GM18511 (cell line): ENCODE measurements around the gene AKT3.

ENCODE experiments used
- ATAC-seq: cut with Tn5 transposase; IDR thresholded peaks from one replicate; pipeline ENCODE4 v1.9.1; 2021; ENCODE audit warnings: mild to moderate bottlenecking, moderate library complexity; ENCODE audit not compliant: unreplicated experiment

AKT3 gene

GRCh38 chr1:243621973-243622372 is 228.1 kb downstream of the AKT3 start:
- no peak for ATAC-seq

DNA sequence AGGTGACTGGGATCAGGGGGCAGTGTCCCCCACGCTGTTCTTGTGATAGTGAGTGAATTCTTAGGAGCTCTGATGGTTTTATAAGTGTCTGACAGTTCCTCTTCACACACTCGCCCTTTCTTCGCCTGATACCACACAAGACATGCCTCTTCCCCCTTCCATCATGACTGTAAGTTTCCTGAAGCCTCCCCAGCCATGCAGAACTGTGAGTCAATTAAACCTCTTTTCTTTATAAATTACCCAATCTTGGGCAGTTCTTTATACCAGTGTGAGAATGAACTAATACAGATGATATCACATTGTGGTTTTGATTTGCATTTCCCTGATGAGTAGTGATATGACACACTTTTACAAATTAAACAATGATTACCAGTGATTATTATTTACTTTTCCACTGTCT is 229.9 kb downstream of the AKT3 start:
- ATAC-seq = no peak

- ATAC-seq = no peak
Measured at GRCh38 chr1:243609698-243610097, 240.3 kb downstream of the AKT3 start.

GRCh38 chr1:243605604-243606003 is 244.4 kb downstream of the AKT3 start:
- ATAC-seq = no peak

- no peak for ATAC-seq
Measured at GRCh38 chr1:243601720-243602119, 248.3 kb downstream of the AKT3 start.

GRCh38 chr1:243598433-243598832 is 251.6 kb downstream of the AKT3 start:
- ATAC-seq = no peak

GRCh38 chr1:243597383-243597782 is 252.7 kb downstream of the AKT3 start:
- ATAC-seq = no peak

DNA sequence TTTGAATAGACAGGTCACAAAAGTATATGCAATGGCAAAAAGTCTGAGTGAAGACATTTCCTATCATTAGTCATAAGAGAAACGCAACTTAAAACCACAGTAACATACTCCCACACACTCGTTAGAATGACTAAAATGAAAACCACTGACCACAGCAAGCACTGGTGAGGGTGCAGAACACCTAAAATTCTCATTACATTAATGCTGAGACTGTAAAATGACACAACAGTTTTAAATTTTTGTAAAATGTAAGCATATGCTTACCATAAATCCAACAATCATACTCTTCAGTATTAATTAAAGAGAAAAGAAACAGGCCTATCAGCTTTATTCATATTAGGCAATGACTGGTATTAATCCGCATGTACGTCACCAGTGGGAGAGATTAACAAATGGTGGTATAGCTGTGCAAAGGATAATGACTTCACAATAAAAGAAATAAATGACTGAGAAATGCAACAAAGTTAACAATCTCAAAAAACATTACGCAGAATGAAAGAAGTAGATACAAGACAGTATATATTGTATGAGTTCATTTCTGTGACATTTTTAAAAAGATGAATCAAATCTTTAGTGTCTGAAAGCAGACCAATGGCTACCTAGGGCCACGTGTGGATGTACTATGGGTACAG is 253.5 kb downstream of the AKT3 start:
- peak; percentile 97 for ATAC-seq

- ATAC-seq = peak; percentile 26
Measured at GRCh38 chr1:243595527-243596210, 254.4 kb downstream of the AKT3 start.

DNA sequence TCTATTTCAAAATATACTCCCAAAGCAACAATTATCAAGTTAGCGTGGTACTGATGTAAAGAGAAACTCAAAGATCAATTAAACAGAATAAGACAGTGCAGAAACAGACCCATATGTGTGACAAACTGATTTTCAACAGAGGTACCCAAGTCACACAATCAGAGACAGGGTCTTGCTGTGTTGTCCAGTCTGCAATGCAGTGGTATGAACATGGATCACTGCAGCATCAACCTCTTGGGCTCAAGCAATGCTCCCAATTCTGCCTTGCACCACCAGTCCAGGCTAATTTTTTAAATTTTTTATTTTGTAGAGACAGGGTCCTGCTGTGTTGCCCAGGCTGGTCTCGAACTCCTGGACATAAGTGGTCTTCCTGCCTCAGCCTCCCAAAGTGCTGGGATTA is 255.6 kb downstream of the AKT3 start:
- ATAC-seq = no peak

- ATAC-seq = peak; percentile 76
Measured at GRCh38 chr1:243589286-243589685, 260.8 kb downstream of the AKT3 start.

GRCh38 chr1:243587823-243588560 is 262.1 kb downstream of the AKT3 start:
- ATAC-seq = peak; percentile 92

GRCh38 chr1:243587285-243587684 is 262.8 kb downstream of the AKT3 start:
- ATAC-seq = no peak

DNA sequence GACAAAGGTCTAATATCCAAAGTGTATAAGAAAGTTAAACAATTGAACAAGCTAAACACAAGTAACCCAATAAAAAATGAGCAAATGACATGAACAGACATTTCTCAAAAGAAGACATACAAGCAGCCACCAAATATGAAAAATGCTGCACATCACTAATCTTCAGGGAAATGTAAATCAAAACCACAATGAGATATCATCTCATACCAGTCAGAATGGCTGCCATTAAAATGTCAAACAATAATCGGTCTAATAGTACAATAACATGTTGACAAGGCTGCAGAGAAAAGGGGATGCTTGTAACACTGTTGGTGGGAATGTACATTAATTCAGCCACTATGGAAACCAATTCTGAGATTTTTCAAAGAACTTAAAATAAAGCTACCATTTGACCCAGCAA is 264.1 kb downstream of the AKT3 start:
- no peak for ATAC-seq

DNA sequence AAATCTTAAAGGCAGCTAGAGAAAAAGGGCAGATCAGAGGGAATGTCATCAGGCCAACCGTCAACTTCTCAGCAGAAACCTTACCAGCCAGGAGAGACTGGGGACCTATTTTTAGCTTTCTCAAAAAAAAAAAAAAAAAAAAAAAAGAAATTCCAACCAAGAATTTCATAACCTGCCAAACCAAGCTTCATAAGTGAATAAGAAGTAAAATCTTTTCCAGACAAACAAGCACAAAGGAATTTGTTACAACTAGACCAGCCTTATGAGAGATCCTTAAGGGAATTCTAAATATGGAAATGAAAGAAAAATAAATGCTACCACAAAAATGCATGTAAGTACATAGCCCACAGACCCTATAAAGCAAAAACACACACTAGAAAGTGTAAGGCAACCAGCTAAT is 267.7 kb downstream of the AKT3 start:
- no peak for ATAC-seq

DNA sequence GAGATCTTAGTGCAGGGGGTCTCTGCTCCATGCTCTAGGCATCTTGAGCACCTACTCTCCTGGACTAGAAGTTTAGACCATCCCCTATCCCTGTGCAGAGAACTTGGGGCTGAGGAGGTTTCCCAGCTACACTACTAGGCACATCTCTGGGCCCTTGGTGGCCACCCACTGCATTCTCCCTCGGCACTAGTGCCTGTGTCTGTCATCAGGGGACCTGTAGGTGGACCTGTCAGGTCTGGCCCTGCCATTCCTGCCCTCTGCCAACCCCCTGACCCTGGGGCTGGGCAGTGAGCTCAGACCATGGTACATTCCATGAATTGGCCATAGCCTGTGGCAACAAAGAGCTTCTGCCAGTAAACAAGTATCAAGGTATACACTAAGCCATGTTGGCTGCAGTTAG is 269.1 kb downstream of the AKT3 start:
- no peak for ATAC-seq

GRCh38 chr1:243580072-243580471 is 270.0 kb downstream of the AKT3 start:
- no peak for ATAC-seq

GRCh38 chr1:243575070-243575469 is 275.0 kb downstream of the AKT3 start:
- no peak for ATAC-seq

DNA sequence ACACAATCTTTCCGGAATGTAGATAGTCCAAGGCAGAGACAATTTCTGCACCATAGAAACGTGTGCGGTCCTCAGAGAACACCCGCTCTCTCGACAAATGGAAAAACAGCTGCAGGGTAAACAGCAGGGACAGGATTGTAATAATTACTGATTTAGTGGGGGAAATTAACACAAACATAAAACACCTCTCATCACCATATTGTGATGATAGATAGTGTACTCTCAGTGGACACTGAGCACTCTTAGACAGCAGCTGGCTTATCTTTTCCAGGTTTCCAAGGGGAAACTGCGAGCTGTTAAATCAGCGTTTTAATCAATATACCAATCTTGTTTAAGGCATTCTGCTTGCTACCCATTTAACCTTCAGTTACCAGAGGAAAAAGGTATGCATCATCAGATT is 277.1 kb downstream of the AKT3 start:
- ATAC-seq = no peak

DNA sequence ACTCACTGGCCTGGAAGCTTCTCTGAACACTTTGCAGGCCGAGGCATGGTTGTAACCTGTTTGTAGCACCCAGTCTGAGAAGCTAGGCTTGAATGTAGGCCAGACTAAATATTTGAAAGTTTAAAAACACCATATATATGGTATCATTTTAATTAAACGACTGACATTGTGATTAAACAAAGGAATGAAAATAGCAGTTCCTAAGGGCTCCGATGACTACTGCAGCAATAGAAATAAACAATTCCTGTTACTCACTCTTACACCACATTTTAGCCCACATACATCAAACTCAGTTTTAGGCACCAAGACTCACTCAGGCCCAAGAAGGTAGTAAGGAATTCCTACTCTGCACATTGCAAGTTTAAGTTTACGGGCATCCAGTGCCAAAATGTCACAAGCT is 281.2 kb downstream of the AKT3 start:
- ATAC-seq = no peak

GRCh38 chr1:243564814-243565213 is 285.2 kb downstream of the AKT3 start:
- no peak for ATAC-seq

- ATAC-seq = no peak
Measured at GRCh38 chr1:243563732-243564131, 286.3 kb downstream of the AKT3 start.
